ENCODE data around the gene GRIN1.
A peak's percentile ranks its signal among the peaks of the same experiment; 100 is the strongest.

Gene GRIN1

GRCh38 chr9:137217276-137218211 is 78.6 kb downstream of the GRIN1 start:
- TF ChIP-seq EZH2 (IDR thresholded peaks at IDR 0.05) (no peak), FOXP2 (optimal IDR thresholded peaks at IDR 0.05; ENCODE audit: control extremely low read depth, extremely low read length, insufficient read depth) (no peak), POLR2AphosphoS5 (IDR thresholded peaks at IDR 0.05; ENCODE audit: borderline replicate concordance, low read depth, low read length) (peak; percentile 68)
- peak overlapping the region; percentile 72 for H3K4me3 ChIP-seq
- no peak for DNase-seq (ENCODE audit: low read depth, low spot score)
- no peaks in the 10 kb centered on the region for H3K36me3 ChIP-seq (ENCODE audit: insufficient read depth, low read length)
- H3K9me3 ChIP-seq (ENCODE audit: low read depth, low read length), result no peaks in the 10 kb centered on the region
- no peak overlapping the region for H3K27ac ChIP-seq
- H3K9ac ChIP-seq (ENCODE audit: insufficient read length), result peak overlapping the region; percentile 55

DNA sequence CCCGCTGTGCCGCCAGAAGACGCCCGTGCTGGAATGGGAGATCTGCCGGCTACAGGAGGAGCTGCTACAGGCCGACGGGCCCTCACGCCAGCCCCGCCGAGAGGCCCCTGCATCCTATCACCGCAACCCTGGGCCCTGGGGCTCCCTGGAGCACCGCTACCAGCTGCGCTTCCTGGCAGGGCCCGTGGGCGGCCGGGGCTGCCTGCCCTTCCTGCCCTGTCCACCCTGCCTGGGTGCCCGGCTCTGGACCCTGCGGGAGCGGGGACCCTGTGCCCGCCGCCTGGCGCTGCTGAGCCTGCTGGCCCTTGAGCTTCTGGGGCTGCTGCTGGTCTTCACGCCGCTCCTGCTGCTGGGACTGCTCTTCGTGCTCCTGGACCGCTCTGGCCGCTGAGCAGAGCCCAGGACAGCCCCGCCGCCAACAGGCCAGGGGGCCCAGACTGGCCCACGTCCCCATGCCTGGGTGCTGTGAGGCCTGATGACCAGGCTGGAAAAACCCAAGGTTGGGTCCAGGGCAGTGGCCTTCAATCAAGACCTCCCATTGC is 79.3 kb downstream of the GRIN1 start:
- TF ChIP-seq POLR2AphosphoS5 (IDR thresholded peaks at IDR 0.05; ENCODE audit: borderline replicate concordance, low read depth, low read length) (no peak), EZH2 (IDR thresholded peaks at IDR 0.05) (no peak), FOXP2 (optimal IDR thresholded peaks at IDR 0.05; ENCODE audit: control extremely low read depth, extremely low read length, insufficient read depth) (no peak)
- no peaks in the 10 kb centered on the region for H3K9me3 ChIP-seq (ENCODE audit: low read depth, low read length)
- no peaks in the 10 kb centered on the region for H3K36me3 ChIP-seq (ENCODE audit: insufficient read depth, low read length)
- H3K4me3 ChIP-seq, result no peak overlapping the region
- no peak overlapping the region for H3K9ac ChIP-seq (ENCODE audit: insufficient read length)
- DNase-seq (ENCODE audit: low read depth, low spot score), result no peak
- no peak overlapping the region for H3K27ac ChIP-seq
